ENCODE measurements around the gene COLEC11.

DNA sequence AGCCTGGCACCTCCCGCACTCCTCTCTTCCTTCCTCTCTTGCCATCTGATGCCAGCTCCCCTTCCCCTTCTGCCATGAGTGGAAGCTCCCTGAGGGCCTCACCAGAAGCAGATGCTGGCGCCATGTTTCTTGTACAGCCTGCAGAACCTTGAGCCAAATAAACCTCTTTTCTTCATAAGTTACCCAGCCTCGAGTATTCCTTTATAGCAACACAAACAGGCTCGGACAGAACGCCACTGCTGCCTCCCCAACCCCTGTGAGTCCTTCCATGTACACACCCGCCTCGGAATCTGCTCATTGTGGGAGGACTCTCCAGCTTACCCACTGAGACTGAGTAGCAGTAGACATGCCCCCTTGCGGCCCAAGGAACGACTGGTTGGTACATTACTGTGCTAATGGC, 28.1 kb upstream of the COLEC11 start:
- TF ChIP-seq, protein P1, sequence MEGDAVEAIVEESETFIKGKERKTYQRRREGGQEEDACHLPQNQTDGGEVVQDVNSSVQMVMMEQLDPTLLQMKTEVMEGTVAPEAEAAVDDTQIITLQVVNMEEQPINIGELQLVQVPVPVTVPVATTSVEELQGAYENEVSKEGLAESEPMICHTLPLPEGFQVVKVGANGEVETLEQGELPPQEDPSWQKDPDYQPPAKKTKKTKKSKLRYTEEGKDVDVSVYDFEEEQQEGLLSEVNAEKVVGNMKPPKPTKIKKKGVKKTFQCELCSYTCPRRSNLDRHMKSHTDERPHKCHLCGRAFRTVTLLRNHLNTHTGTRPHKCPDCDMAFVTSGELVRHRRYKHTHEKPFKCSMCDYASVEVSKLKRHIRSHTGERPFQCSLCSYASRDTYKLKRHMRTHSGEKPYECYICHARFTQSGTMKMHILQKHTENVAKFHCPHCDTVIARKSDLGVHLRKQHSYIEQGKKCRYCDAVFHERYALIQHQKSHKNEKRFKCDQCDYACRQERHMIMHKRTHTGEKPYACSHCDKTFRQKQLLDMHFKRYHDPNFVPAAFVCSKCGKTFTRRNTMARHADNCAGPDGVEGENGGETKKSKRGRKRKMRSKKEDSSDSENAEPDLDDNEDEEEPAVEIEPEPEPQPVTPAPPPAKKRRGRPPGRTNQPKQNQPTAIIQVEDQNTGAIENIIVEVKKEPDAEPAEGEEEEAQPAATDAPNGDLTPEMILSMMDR (IDR thresholded peaks at IDR 0.05), result no peak
- TF ChIP-seq PHF8 (IDR thresholded peaks at IDR 0.05; ENCODE audit: borderline replicate concordance, low read depth), result no peak
- no peak for TF ChIP-seq GATA3 (IDR thresholded peaks at IDR 0.05; ENCODE audit: borderline replicate concordance)
- TF ChIP-seq, protein P2, sequence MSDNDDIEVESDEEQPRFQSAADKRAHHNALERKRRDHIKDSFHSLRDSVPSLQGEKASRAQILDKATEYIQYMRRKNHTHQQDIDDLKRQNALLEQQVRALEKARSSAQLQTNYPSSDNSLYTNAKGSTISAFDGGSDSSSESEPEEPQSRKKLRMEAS (IDR thresholded peaks at IDR 0.05), result no peak
- no peak for TF ChIP-seq EP300 (IDR thresholded peaks at IDR 0.05)
